ENCODE measurements around the gene CMSS1.
A peak's percentile ranks its signal among the peaks of the same experiment; 100 is the strongest.

Gene CMSS1

GRCh38 chr3:99938270-99938911 lies 120.7 kb downstream of the CMSS1 start:
- no peak for DNase-seq

- no peak for DNase-seq
These were observed 122.2 kb downstream of the CMSS1 start for GRCh38 chr3:99939876-99940275.

- no peak for DNase-seq
These were observed 122.7 kb downstream of the CMSS1 start for GRCh38 chr3:99940350-99940749.

GRCh38 chr3:99941211-99941610 lies 123.5 kb downstream of the CMSS1 start:
- no peak for DNase-seq

GRCh38 chr3:99943931-99944761 lies 126.5 kb downstream of the CMSS1 start:
- DNase-seq, result peak in 1 of 5 experiments; percentile 37

GRCh38 chr3:99945328-99945995 lies 127.8 kb downstream of the CMSS1 start:
- DNase-seq, result no peak

- no peak for DNase-seq
These were observed 129.7 kb downstream of the CMSS1 start for GRCh38 chr3:99947356-99947755.

GRCh38 chr3:99948467-99949089 lies 130.9 kb downstream of the CMSS1 start:
- no peak for DNase-seq

- no peak for DNase-seq
These were observed 132.5 kb downstream of the CMSS1 start for GRCh38 chr3:99949956-99950670.

- DNase-seq, result no peak
These were observed 133.3 kb downstream of the CMSS1 start for GRCh38 chr3:99950921-99951320.

GRCh38 chr3:99951701-99952100 lies 134.0 kb downstream of the CMSS1 start:
- DNase-seq, result no peak

- no peak for DNase-seq
These were observed 134.6 kb downstream of the CMSS1 start for GRCh38 chr3:99952306-99952705.

- DNase-seq, result no peak
These were observed 135.9 kb downstream of the CMSS1 start for GRCh38 chr3:99953596-99953995.

GRCh38 chr3:99954914-99955644 lies 137.4 kb downstream of the CMSS1 start:
- DNase-seq, result no peak

- no peak for DNase-seq
These were observed 138.3 kb downstream of the CMSS1 start for GRCh38 chr3:99955773-99956562.

- no peak for DNase-seq
These were observed 139.6 kb downstream of the CMSS1 start for GRCh38 chr3:99957151-99957796.

GRCh38 chr3:99958222-99958912 lies 140.7 kb downstream of the CMSS1 start:
- DNase-seq, result no peak

- DNase-seq, result no peak
These were observed 142.6 kb downstream of the CMSS1 start for GRCh38 chr3:99960123-99960878.

GRCh38 chr3:99960941-99961340 lies 143.3 kb downstream of the CMSS1 start:
- no peak for DNase-seq
